C4-2B (cell line): Measurements from ENCODE around the gene SCAPER.

ENCODE experiments used
- ZFX ChIP-seq: fragments of 450-650 bp; IDR thresholded peaks from 2 replicates; pipeline ENCODE4 v1.6.1; 2017
- TF ChIP-seq, protein P1 (sequence below): fragments of 450-650 bp; conservative IDR thresholded peaks from 2 replicates; pipeline ENCODE4 v1.5.1; 2017; ENCODE audit warnings: mild to moderate bottlenecking

DNA sequence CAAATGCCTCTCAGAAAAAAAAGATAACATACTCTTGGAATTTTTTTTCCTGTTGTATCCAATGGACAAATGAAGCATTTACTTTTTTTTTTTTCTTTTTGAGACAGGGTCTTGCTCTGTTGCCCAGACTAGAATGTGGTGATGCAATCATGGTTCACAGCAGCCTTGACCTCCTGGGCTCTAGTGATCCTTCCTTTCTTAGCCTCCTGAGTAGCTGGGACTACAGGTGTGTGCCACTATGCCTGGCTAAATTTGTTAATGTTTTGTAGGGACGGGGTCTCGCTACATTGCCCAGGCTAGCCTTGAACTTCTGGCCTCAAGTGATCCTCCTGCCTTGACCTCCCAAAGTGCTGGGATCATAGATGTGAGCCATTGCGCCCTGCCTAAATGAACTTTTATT lies 401.3 kb downstream of the SCAPER start:
- TF ChIP-seq, protein P1, sequence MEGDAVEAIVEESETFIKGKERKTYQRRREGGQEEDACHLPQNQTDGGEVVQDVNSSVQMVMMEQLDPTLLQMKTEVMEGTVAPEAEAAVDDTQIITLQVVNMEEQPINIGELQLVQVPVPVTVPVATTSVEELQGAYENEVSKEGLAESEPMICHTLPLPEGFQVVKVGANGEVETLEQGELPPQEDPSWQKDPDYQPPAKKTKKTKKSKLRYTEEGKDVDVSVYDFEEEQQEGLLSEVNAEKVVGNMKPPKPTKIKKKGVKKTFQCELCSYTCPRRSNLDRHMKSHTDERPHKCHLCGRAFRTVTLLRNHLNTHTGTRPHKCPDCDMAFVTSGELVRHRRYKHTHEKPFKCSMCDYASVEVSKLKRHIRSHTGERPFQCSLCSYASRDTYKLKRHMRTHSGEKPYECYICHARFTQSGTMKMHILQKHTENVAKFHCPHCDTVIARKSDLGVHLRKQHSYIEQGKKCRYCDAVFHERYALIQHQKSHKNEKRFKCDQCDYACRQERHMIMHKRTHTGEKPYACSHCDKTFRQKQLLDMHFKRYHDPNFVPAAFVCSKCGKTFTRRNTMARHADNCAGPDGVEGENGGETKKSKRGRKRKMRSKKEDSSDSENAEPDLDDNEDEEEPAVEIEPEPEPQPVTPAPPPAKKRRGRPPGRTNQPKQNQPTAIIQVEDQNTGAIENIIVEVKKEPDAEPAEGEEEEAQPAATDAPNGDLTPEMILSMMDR, result no peak
- TF ChIP-seq ZFX, result no peak
